ENCODE data around the gene HCRT.

DNA sequence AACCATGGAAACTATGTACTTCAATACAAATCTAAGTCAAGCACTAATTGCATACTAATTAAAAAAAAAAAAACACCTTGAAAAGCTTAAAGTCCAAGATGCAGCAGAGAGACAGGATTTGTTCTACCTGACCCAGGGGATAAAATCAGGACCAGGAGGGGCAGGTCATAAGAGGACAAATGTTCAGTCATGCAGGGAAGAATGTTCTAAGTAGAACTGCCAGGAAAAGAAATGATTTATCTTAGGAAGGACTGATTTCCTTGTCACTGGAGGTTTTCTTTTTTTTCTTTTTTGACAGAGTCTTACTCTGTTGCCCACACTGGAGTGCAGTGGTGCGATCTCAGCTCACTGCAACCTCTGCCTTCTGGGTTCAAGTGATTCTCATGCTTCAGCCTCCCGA lies 18.1 kb upstream of the HCRT start:
- TF ChIP-seq TAF1 (IDR thresholded peaks at IDR 0.05; ENCODE audit: low read depth): no peak
- TF ChIP-seq, protein P1, sequence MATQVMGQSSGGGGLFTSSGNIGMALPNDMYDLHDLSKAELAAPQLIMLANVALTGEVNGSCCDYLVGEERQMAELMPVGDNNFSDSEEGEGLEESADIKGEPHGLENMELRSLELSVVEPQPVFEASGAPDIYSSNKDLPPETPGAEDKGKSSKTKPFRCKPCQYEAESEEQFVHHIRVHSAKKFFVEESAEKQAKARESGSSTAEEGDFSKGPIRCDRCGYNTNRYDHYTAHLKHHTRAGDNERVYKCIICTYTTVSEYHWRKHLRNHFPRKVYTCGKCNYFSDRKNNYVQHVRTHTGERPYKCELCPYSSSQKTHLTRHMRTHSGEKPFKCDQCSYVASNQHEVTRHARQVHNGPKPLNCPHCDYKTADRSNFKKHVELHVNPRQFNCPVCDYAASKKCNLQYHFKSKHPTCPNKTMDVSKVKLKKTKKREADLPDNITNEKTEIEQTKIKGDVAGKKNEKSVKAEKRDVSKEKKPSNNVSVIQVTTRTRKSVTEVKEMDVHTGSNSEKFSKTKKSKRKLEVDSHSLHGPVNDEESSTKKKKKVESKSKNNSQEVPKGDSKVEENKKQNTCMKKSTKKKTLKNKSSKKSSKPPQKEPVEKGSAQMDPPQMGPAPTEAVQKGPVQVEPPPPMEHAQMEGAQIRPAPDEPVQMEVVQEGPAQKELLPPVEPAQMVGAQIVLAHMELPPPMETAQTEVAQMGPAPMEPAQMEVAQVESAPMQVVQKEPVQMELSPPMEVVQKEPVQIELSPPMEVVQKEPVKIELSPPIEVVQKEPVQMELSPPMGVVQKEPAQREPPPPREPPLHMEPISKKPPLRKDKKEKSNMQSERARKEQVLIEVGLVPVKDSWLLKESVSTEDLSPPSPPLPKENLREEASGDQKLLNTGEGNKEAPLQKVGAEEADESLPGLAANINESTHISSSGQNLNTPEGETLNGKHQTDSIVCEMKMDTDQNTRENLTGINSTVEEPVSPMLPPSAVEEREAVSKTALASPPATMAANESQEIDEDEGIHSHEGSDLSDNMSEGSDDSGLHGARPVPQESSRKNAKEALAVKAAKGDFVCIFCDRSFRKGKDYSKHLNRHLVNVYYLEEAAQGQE (IDR thresholded peaks at IDR 0.05; ENCODE audit: low read depth): no peak
- no peak for TF ChIP-seq NFIC (IDR thresholded peaks at IDR 0.05)

Data from Ishikawa (cell line).